Mesenchymal stem cell (in vitro differentiated cells and primary cell): Measurements from ENCODE around the gene GPER1.

Experiments
- DNase-seq: peaks from one replicate; pipeline ENCODE4 v3.0.0-alpha.2; 2013
- H2AFZ ChIP-seq: one replicate; pipeline ENCODE4 v1.6.1; 2013; ENCODE audit warnings: low read depth, mild to moderate bottlenecking, control low read depth, inconsistent platforms, low read length, moderate library complexity
- H2AK5ac ChIP-seq: 2 replicates; pipeline ENCODE4 v1.6.1; 2013; ENCODE audit warnings: low read length, moderate library complexity, mild to moderate bottlenecking, inconsistent platforms; ENCODE audit not compliant: severe bottlenecking
- H2BK120ac ChIP-seq: one replicate; pipeline ENCODE4 v1.6.1; 2013; ENCODE audit warnings: low read depth, mild to moderate bottlenecking, inconsistent platforms, low read length, moderate library complexity
- H2BK12ac ChIP-seq, 2 experiments: one replicate each; pipeline ENCODE4 v1.6.1; 2013; ENCODE audit warnings: inconsistent platforms in 2 of 2, low read length in 2 of 2, mild to moderate bottlenecking in 2 of 2, moderate library complexity in 2 of 2, control low read depth in 1 of 2
- H2BK15ac ChIP-seq: one replicate; pipeline ENCODE4 v1.6.1; 2013; ENCODE audit warnings: mild to moderate bottlenecking, low read depth, inconsistent platforms; ENCODE audit not compliant: poor library complexity, severe bottlenecking
- H2BK5ac ChIP-seq: 2 replicates; pipeline ENCODE4 v1.6.1; 2013; ENCODE audit warnings: low read depth, mild to moderate bottlenecking, low read length, control low read depth, inconsistent platforms; ENCODE audit not compliant: poor library complexity, severe bottlenecking
- H3K14ac ChIP-seq, 2 experiments: one replicate each; pipeline ENCODE4 v1.6.1; 2013; ENCODE audit warnings: inconsistent platforms in 2 of 2, low read length in 2 of 2, control low read depth in 1 of 2, mild to moderate bottlenecking in 1 of 2, moderate library complexity in 1 of 2
- H3K18ac ChIP-seq, 2 experiments: one replicate each; pipeline ENCODE4 v1.6.1; 2013; ENCODE audit warnings: inconsistent platforms in 2 of 2, low read length in 2 of 2, control low read depth in 1 of 2, low read depth in 1 of 2, mild to moderate bottlenecking in 1 of 2
- H3K23ac ChIP-seq, 2 experiments: one replicate each; pipeline ENCODE4 v1.6.1; 2013; ENCODE audit warnings: inconsistent platforms in 2 of 2, low read length in 2 of 2, mild to moderate bottlenecking in 2 of 2, moderate library complexity in 2 of 2, control low read depth in 1 of 2
- H3K27ac ChIP-seq: 2 replicates; pipeline ENCODE4 v1.5.1; 2013; ENCODE audit warnings: mild to moderate bottlenecking, moderate library complexity, low read length, control low read depth, inconsistent platforms; ENCODE audit not compliant: poor library complexity, severe bottlenecking
- H3K27me3 ChIP-seq, 2 experiments: 2 replicates each; pipeline versions ENCODE4 v1.6.1 to v1.7.0; 2013; ENCODE audit warnings: low read length in 2 of 2, mild to moderate bottlenecking in 2 of 2, moderate library complexity in 2 of 2, control low read depth in 1 of 2, inconsistent platforms in 1 of 2; ENCODE audit not compliant: control insufficient read depth in 1 of 2, insufficient read depth in 1 of 2
- H3K36me3 ChIP-seq, 2 experiments: 2 replicates each; pipeline versions ENCODE4 v1.6.1 to v1.7.0; 2013; ENCODE audit warnings: low read length in 2 of 2, control low read depth in 1 of 2, inconsistent platforms in 1 of 2, low read depth in 1 of 2, mild to moderate bottlenecking in 1 of 2; ENCODE audit not compliant: insufficient read depth in 2 of 2, control insufficient read depth in 1 of 2
- H3K4ac ChIP-seq, 2 experiments: one replicate each; pipeline ENCODE4 v1.6.1; 2013; ENCODE audit warnings: inconsistent platforms in 2 of 2, low read length in 2 of 2, mild to moderate bottlenecking in 2 of 2, moderate library complexity in 2 of 2, control low read depth in 1 of 2, low read depth in 1 of 2
- H3K4me1 ChIP-seq: 2 replicates; pipeline ENCODE4 v1.6.1; 2013; ENCODE audit warnings: low read depth, low read length, control low read depth; ENCODE audit not compliant: control insufficient read depth, insufficient read depth
- H3K4me2 ChIP-seq: 2 replicates; pipeline ENCODE4 v1.6.1; 2013; ENCODE audit warnings: low read length, mild to moderate bottlenecking, inconsistent platforms; ENCODE audit not compliant: poor library complexity, severe bottlenecking
- H3K4me3 ChIP-seq, 2 experiments: 2 replicates each; pipeline versions ENCODE4 v1.5.1 to v1.7.0; 2013; ENCODE audit warnings: low read length in 2 of 2, mild to moderate bottlenecking in 2 of 2, control low read depth in 1 of 2, low read depth in 1 of 2; ENCODE audit not compliant: insufficient read depth in 1 of 2
- H3K79me1 ChIP-seq: replicated peaks from 2 replicates; pipeline ENCODE4 v1.6.1; 2013; ENCODE audit warnings: mild to moderate bottlenecking, control low read depth, low read length, inconsistent platforms; ENCODE audit not compliant: poor library complexity, severe bottlenecking
- H3K9ac ChIP-seq: 2 replicates; pipeline ENCODE4 v1.7.0; 2013; ENCODE audit warnings: mild to moderate bottlenecking, low read length, moderate library complexity
- H3K9me3 ChIP-seq: 2 replicates; pipeline ENCODE4 v1.7.0; 2013; ENCODE audit warnings: mild to moderate bottlenecking, low read length; ENCODE audit not compliant: control insufficient read depth
- H4K8ac ChIP-seq: one replicate; pipeline ENCODE4 v1.6.1; 2013; ENCODE audit warnings: inconsistent platforms, mild to moderate bottlenecking, low read length, moderate library complexity
- H4K91ac ChIP-seq: one replicate; pipeline ENCODE4 v1.6.1; 2013; ENCODE audit warnings: mild to moderate bottlenecking, low read length, inconsistent platforms
- WGBS: methylation state at CpG from one replicate; pipeline ENCODE4 v1.1.7; 2013; ENCODE audit warnings: mixed read lengths; 5-methylcytosine and 5-hydroxymethylcytosine counted together

The GPER1 gene

GRCh38 chr7:1090686-1091643 is 3.1 kb downstream of the GPER1 start:
- H3K27ac ChIP-seq: no peak overlapping the region
- H3K4me2 ChIP-seq: no peak overlapping the region
- H3K4me3 ChIP-seq: no peak overlapping the region

GRCh38 chr7:1091644-1092027 is 3.7 kb downstream of the GPER1 start:
- Histone ChIP-seq H3K4me1 (peaks cover 38% of the 10 kb centered on the region), H3K14ac (no peak overlapping the region), H2BK12ac (no peak overlapping the region), H3K18ac (no peak overlapping the region), H3K9me3 (no peaks in the 10 kb centered on the region), H3K27ac (no peak overlapping the region), H4K91ac (no peak overlapping the region), H3K36me3 (peaks cover 37 to 51% of the 10 kb centered on the region in 2 experiments), H2BK15ac (no peak overlapping the region), H4K8ac (no peak overlapping the region), H2BK120ac (no peak overlapping the region), H3K4ac (no peak overlapping the region), H2AFZ (no peak overlapping the region), H2AK5ac (no peak overlapping the region), H3K23ac (no peak overlapping the region), H3K27me3 (no peaks in the 10 kb centered on the region), H3K4me3 (no peak overlapping the region), H3K9ac (no peak overlapping the region), H3K4me2 (no peak overlapping the region), H3K79me1 (peaks cover 42% of the 10 kb centered on the region), H2BK5ac (no peak overlapping the region)
- 96% methylated on average over 18 of the region's 18 CpGs for WGBS
- no peak for DNase-seq

More at GRCh38 chr7:1090686-1091643, 3.1 kb downstream of the GPER1 start:
- Histone ChIP-seq H3K18ac (no peak overlapping the region), H3K4me1 (peaks cover 42% of the 10 kb centered on the region), H2BK120ac (no peak overlapping the region), H3K27me3 (no peaks in the 10 kb centered on the region), H3K79me1 (peaks cover 37% of the 10 kb centered on the region), H4K91ac (peak overlapping the region; percentile 55), H4K8ac (no peak overlapping the region), H2AK5ac (no peak overlapping the region), H3K23ac (no peak overlapping the region), H2BK15ac (no peak overlapping the region), H2BK12ac (no peak overlapping the region), H3K4ac (peak overlapping the region in 1 of 2 experiments; percentile 20), H3K9me3 (no peaks in the 10 kb centered on the region), H3K9ac (no peak overlapping the region), H3K36me3 (peaks cover 37 to 47% of the 10 kb centered on the region in 2 experiments), H3K14ac (no peak overlapping the region), H2BK5ac (no peak overlapping the region), H2AFZ (no peak overlapping the region)
- WGBS: 73% methylated on average over 27 of the region's 28 CpGs
- DNase-seq: peak; percentile 36

GRCh38 chr7:1092161-1092632 is 4.3 kb downstream of the GPER1 start:
- WGBS: 98% methylated on average over 40 of the region's 40 CpGs
- H3K4me1 ChIP-seq: peaks cover 35% of the 10 kb centered on the region

DNA sequence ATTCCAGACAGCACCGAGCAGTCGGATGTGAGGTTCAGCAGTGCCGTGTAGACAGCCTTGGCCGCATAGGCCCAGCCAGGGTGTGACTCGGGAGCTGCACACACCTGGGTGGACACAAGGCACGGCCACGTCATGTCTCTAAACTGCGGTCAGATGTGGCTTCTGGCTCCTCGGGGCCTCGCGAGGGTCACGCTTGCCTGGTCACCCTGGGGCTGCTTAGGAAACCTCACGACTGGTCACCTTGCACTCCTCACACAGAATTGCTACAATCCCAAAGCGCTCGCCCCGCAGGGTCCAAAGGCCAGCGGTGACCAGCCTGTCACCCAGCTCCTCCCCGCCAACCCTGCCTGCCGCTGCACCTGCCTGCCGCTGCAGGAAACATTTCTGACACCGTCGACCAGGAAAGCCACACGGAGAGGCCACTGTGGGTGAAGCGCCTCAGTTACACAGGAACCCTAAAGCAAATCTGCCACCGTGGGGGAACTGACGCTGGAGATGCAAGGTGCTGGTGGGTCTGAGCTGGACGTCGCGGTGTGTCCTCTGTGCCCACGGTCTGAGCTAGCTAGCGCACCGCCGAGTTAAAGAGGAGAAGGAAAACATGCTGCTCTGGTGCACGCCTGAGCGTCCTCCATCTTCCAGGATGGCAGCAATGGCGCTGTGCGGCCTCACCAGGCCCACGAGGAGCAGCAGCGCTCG is 5.0 kb downstream of the GPER1 start:
- Histone ChIP-seq H3K4me2 (no peak overlapping the region), H3K4me1 (peaks cover 32% of the 10 kb centered on the region), H3K9me3 (no peaks in the 10 kb centered on the region), H2AK5ac (no peak overlapping the region), H3K23ac (no peak overlapping the region), H3K36me3 (peaks cover 37 to 56% of the 10 kb centered on the region in 2 experiments), H3K27ac (no peak overlapping the region), H2BK12ac (no peak overlapping the region), H3K4me3 (no peak overlapping the region), H3K9ac (no peak overlapping the region), H3K27me3 (no peaks in the 10 kb centered on the region), H4K91ac (no peak overlapping the region), H3K18ac (no peak overlapping the region), H2BK15ac (no peak overlapping the region), H2AFZ (no peak overlapping the region), H3K14ac (no peak overlapping the region), H2BK120ac (no peak overlapping the region), H4K8ac (no peak overlapping the region), H2BK5ac (no peak overlapping the region), H3K79me1 (peaks cover 53% of the 10 kb centered on the region), H3K4ac (no peak overlapping the region)
- DNase-seq: no peak
- WGBS: 94% methylated on average over 40 of the region's 40 CpGs

More at GRCh38 chr7:1092161-1092632, 4.3 kb downstream of the GPER1 start:
- H3K27ac ChIP-seq: no peak overlapping the region
- H2BK120ac ChIP-seq: no peak overlapping the region
- no peak for DNase-seq
- H3K9ac ChIP-seq: no peak overlapping the region
- H3K18ac ChIP-seq: no peak overlapping the region
- H3K79me1 ChIP-seq: peaks cover 47% of the 10 kb centered on the region
- H3K9me3 ChIP-seq: no peaks in the 10 kb centered on the region
- no peak overlapping the region for H2AK5ac ChIP-seq
- no peak overlapping the region for H3K4me3 ChIP-seq
- H4K8ac ChIP-seq: no peak overlapping the region
- no peaks in the 10 kb centered on the region for H3K27me3 ChIP-seq
- H2BK12ac ChIP-seq: no peak overlapping the region
- no peak overlapping the region for H4K91ac ChIP-seq
- no peak overlapping the region for H3K4me2 ChIP-seq
- H3K4ac ChIP-seq: no peak overlapping the region
- no peak overlapping the region for H3K14ac ChIP-seq
- no peak overlapping the region for H2AFZ ChIP-seq
- no peak overlapping the region for H3K23ac ChIP-seq
- H2BK15ac ChIP-seq: no peak overlapping the region
- no peak overlapping the region for H2BK5ac ChIP-seq
- peaks cover 37 to 55% of the 10 kb centered on the region in 2 experiments for H3K36me3 ChIP-seq
